K562 (cell line): Measurements from ENCODE around the gene IMMP2L. TPM values are rescaled to one million over a fixed set of nuclear protein-coding genes. Genes with fewer than 3 reads are reported as not detected.
A peak's percentile ranks its signal among the peaks of the same experiment; 100 is the strongest.

ENCODE experiments used
- FOXK1 ChIP-seq: sonication (generic); formaldehyde crosslinking; IDR thresholded peaks from 2 replicates; pipeline ENCODE4 v1.8.0; 2022; ENCODE audit warnings: missing genetic modification reagents, mild to moderate bottlenecking, borderline replicate concordance
- HDAC3 ChIP-seq: fragments of 450-650 bp; IDR thresholded peaks from 2 replicates; pipeline ENCODE4 v1.6.1; 2018; ENCODE audit warnings: borderline replicate concordance, mild to moderate bottlenecking, moderate library complexity; ENCODE audit not compliant: partially characterized antibody
- KDM1A ChIP-seq, 2 experiments: fragments of 450-650 bp; IDR thresholded peaks; 2 replicates each; pipeline ENCODE4 v1.6.1; 2016; ENCODE audit warnings: mild to moderate bottlenecking in 2 of 2
- MCM7 ChIP-seq, 2 experiments: fragments of 450-650 bp; IDR thresholded peaks; 2 replicates each; pipeline ENCODE4 v1.6.1; 2016 to 2018
- NELFE ChIP-seq: IDR thresholded peaks from 2 replicates; pipeline ENCODE4 v1.6.1; 2011; ENCODE audit warnings: mild to moderate bottlenecking; ENCODE audit not compliant: insufficient read depth, insufficient read length
- NEUROD1 ChIP-seq: fragments of 150-350 bp; IDR thresholded peaks from 2 replicates; pipeline ENCODE4 v1.6.1; 2014; ENCODE audit warnings: borderline replicate concordance, low read length, low read depth; ENCODE audit not compliant: partially characterized antibody
- ZBTB17 ChIP-seq: fragments of 450-650 bp; formaldehyde crosslinking; IDR thresholded peaks from 2 replicates; pipeline ENCODE4 v1.4.0; 2020; ENCODE audit warnings: mild to moderate bottlenecking
- ZNF143 ChIP-seq: sonication (generic); formaldehyde crosslinking; IDR thresholded peaks from 2 replicates; pipeline ENCODE4 v1.9.0; 2022; ENCODE audit warnings: mild to moderate bottlenecking, missing genetic modification reagents
- ZNF431 ChIP-seq: sonication (generic); formaldehyde crosslinking; IDR thresholded peaks from 2 replicates; pipeline ENCODE4 v1.8.0; 2022; ENCODE audit warnings: mild to moderate bottlenecking, missing genetic modification reagents
- polyA plus RNA-seq, 8 experiments: library from polyadenylated mRNA; depleted of rRNA in 4 of 8; stranded (reverse) in 5 of 8; unstranded in 3 of 8; fragments of >200 nt; fragmentation: Nextera tagmentation in 2 of 8; fragmentation: Illumina TruSeq in 1 of 8; extraction: Ambion mirVana in 2 of 8; extraction: Trizol in 1 of 8; gene quantifications; 2 replicates each; pipeline versions ENCODE4 v1.2.1 to v1.2.3, GENCODE V29; 2011 to 2014; ENCODE audit warnings: inconsistent platforms in 1 of 8, missing spikeins in 1 of 8
- total RNA-seq, 7 experiments: library from RNA; depleted of rRNA in 6 of 7; stranded (reverse); fragments of >200 nt in 6 of 7; fragmentation: Illumina TruSeq in 2 of 7; extraction: Trizol in 2 of 7; gene quantifications; 2 replicates each; pipeline versions ENCODE4 v1.2.1 to v1.2.3, GENCODE V29; 2011 to 2021; ENCODE audit warnings: low replicate concordance in 1 of 7
- TF ChIP-seq, protein P1 (sequence below): fragments of 200-800 bp; sonication (Bioruptor generic); IDR thresholded peaks from 2 replicates; pipeline ENCODE4 v1.6.1; 2016; ENCODE audit warnings: missing genetic modification characterization, missing compliant biosample characterization
- TF ChIP-seq, protein P2 (sequence below): fragments of 450-650 bp; IDR thresholded peaks from 2 replicates; pipeline ENCODE4 v1.6.1; 2018; ENCODE audit not compliant: partially characterized antibody
- TF ChIP-seq, protein P3 (sequence below): fragments of 450-650 bp; formaldehyde crosslinking; IDR thresholded peaks from 2 replicates; pipeline ENCODE4 v1.4.0; 2020; ENCODE audit warnings: mild to moderate bottlenecking, moderate library complexity

The IMMP2L gene
- total and polyA plus RNA-seq, 9 of the 15 experiments (the other 6 are each of a cell fraction or from before 2014, with no cell fraction given): 29.7 to 116 (median 53.0) TPM

DNA sequence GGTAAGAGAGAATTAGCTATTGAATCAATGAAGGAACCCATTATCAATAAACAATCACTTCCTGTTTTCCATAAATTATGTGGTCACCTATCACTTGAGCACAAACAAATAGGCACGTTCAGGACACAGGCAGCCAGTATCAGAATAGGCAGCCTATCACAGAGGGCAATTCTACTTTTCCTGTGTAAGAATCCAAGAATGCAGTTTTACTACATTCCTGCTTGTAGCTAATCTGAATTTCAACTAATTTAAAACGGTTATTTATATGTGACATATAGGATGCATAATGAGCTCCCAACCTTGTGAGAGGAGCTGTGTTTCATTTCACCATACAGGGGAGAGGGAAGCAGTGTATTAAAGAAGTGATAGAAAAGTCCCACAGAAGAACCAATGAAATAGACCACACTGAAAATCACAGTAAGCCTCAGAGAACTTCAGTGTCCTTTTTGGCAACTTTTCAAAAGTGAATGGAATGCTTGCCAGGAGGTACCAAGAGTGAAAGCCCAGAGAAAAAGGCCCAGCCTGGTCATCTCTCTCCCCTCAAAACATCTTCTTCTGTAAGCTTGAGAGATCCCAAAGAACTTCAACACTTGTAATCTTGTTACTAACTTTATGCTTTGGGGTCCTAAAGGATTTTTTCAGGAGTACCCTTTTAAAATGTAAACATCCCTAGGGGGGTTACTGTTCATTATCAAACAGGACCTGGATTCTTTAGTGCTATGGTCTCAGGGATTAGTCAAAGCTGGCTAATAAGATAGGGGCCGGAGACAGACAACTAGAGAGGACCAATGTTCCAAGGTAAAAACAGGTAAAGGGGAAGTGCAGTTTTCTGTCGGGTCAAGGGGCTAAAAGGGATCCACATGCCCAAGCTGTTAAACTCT lies 1.3 kb downstream of the IMMP2L start (continued):
- no peak for TF ChIP-seq HDAC3
- TF ChIP-seq KDM1A (IDR thresholded peaks at IDR 0.05): peak; percentile 48 to 63
- TF ChIP-seq ZNF431 (CRISPR knock-in tag): no peak
- TF ChIP-seq, protein P1, sequence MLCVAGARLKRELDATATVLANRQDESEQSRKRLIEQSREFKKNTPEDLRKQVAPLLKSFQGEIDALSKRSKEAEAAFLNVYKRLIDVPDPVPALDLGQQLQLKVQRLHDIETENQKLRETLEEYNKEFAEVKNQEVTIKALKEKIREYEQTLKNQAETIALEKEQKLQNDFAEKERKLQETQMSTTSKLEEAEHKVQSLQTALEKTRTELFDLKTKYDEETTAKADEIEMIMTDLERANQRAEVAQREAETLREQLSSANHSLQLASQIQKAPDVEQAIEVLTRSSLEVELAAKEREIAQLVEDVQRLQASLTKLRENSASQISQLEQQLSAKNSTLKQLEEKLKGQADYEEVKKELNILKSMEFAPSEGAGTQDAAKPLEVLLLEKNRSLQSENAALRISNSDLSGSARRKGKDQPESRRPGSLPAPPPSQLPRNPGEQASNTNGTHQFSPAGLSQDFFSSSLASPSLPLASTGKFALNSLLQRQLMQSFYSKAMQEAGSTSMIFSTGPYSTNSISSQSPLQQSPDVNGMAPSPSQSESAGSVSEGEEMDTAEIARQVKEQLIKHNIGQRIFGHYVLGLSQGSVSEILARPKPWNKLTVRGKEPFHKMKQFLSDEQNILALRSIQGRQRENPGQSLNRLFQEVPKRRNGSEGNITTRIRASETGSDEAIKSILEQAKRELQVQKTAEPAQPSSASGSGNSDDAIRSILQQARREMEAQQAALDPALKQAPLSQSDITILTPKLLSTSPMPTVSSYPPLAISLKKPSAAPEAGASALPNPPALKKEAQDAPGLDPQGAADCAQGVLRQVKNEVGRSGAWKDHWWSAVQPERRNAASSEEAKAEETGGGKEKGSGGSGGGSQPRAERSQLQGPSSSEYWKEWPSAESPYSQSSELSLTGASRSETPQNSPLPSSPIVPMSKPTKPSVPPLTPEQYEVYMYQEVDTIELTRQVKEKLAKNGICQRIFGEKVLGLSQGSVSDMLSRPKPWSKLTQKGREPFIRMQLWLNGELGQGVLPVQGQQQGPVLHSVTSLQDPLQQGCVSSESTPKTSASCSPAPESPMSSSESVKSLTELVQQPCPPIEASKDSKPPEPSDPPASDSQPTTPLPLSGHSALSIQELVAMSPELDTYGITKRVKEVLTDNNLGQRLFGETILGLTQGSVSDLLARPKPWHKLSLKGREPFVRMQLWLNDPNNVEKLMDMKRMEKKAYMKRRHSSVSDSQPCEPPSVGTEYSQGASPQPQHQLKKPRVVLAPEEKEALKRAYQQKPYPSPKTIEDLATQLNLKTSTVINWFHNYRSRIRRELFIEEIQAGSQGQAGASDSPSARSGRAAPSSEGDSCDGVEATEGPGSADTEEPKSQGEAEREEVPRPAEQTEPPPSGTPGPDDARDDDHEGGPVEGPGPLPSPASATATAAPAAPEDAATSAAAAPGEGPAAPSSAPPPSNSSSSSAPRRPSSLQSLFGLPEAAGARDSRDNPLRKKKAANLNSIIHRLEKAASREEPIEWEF (CRISPR knock-in tag): peak; percentile 25; the same call in 1 of the 2 replicates
- no peak for TF ChIP-seq FOXK1 (CRISPR knock-in tag)
- no peak for TF ChIP-seq ZNF143 (CRISPR knock-in tag)
- TF ChIP-seq, protein P2, sequence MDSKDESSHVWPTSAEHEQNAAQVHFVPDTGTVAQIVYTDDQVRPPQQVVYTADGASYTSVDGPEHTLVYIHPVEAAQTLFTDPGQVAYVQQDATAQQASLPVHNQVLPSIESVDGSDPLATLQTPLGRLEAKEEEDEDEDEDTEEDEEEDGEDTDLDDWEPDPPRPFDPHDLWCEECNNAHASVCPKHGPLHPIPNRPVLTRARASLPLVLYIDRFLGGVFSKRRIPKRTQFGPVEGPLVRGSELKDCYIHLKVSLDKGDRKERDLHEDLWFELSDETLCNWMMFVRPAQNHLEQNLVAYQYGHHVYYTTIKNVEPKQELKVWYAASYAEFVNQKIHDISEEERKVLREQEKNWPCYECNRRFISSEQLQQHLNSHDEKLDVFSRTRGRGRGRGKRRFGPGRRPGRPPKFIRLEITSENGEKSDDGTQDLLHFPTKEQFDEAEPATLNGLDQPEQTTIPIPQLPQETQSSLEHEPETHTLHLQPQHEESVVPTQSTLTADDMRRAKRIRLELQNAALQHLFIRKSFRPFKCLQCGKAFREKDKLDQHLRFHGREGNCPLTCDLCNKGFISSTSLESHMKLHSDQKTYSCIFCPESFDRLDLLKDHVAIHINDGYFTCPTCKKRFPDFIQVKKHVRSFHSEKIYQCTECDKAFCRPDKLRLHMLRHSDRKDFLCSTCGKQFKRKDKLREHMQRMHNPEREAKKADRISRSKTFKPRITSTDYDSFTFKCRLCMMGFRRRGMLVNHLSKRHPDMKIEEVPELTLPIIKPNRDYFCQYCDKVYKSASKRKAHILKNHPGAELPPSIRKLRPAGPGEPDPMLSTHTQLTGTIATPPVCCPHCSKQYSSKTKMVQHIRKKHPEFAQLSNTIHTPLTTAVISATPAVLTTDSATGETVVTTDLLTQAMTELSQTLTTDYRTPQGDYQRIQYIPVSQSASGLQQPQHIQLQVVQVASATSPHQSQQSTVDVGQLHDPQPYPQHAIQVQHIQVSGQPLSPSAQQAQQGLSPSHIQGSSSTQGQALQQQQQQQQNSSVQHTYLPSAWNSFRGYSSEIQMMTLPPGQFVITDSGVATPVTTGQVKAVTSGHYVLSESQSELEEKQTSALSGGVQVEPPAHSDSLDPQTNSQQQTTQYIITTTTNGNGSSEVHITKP: peak; percentile 46
- TF ChIP-seq, protein P3, sequence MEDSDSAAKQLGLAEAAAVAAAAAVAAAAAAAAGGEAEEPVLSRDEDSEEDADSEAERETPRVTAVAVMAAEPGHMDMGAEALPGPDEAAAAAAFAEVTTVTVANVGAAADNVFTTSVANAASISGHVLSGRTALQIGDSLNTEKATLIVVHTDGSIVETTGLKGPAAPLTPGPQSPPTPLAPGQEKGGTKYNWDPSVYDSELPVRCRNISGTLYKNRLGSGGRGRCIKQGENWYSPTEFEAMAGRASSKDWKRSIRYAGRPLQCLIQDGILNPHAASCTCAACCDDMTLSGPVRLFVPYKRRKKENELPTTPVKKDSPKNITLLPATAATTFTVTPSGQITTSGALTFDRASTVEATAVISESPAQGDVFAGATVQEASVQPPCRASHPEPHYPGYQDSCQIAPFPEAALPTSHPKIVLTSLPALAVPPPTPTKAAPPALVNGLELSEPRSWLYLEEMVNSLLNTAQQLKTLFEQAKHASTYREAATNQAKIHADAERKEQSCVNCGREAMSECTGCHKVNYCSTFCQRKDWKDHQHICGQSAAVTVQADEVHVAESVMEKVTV: 0 out of 2 replicates have a peak, but pooled peaks have one; percentile 31
- no peak for TF ChIP-seq NEUROD1
- TF ChIP-seq MCM7 (IDR thresholded peaks at IDR 0.05): no peak
- no peak for TF ChIP-seq ZBTB17 (CRISPR knock-in tag)
- TF ChIP-seq NELFE: no peak
